Mucosa of descending colon (tissue), 3 donors: ENCODE measurements around the gene ZDHHC4. TPM values are rescaled to one million over a fixed set of nuclear protein-coding genes. Genes with fewer than 3 reads are reported as not detected.
A peak's percentile ranks its signal among the peaks of the same experiment; 100 is the strongest.

Experiments used
- ATAC-seq: fragments of 200-7000 bp; cut with Tn5 transposase; one replicate; pipeline ENCODE4 v1.9.1; 2020; ENCODE audit warnings: mild to moderate bottlenecking, moderate library complexity
- DNase-seq, 3 donors: peaks; one replicate each; pipeline ENCODE4 v3.0.0-alpha.2; 2020
- H3K36me3 ChIP-seq: fragments of 200-600 bp; one replicate; pipeline ENCODE4 v1.8.0; 2021; ENCODE audit warnings: low read depth, mild to moderate bottlenecking
- H3K4me1 ChIP-seq: fragments of 200-600 bp; one replicate; pipeline ENCODE4 v1.8.0; 2021; ENCODE audit warnings: low read depth, mild to moderate bottlenecking
- H3K4me3 ChIP-seq: fragments of 200-600 bp; one replicate; pipeline ENCODE4 v1.8.0; 2021; ENCODE audit warnings: mild to moderate bottlenecking
- H3K9me3 ChIP-seq: fragments of 200-600 bp; one replicate; pipeline ENCODE4 v1.8.0; 2021; ENCODE audit warnings: mild to moderate bottlenecking
- intact Hi-C, 2 donors: fragments of 100-400 bp; cut with DNase I in 1 of 2; cut with micrococcal nuclease in 1 of 2; formaldehyde crosslinking; loops; one replicate each; pipeline versions ENCODE4 v1.11.0 to v1.11.1; 2022; cut with DNase I, micrococcal nuclease
- total RNA-seq, 3 donors: library from RNA; stranded (reverse); fragmentation: NEBNext Ultra II Directional in 2 of 3; extraction: Animal tissue kit (Norgen Biotek cat#: 25700) in 2 of 3; gene quantifications; one replicate each; pipeline versions ENCODE4 v1.2.1 to v1.2.4, GENCODE V29; 2021 to 2023
- TF ChIP-seq, protein P1 (sequence below): fragments of 200-600 bp; IDR thresholded peaks from one replicate; pipeline ENCODE4 v1.8.0; 2022; ENCODE audit warnings: antibody characterized with exemption, mild to moderate bottlenecking
- donor health status: DM: no; HTN: no; CAD: no; lungs with moderate emphysema.
- donor health status: DM: no; HTN: no; CAD: no.
- donor health status: DM: no; HTN: yes; CAD: no.

Gene ZDHHC4
- total RNA-seq, 3 donors from 2014 or later, result 40.4 to 55.9 (median 41.7) TPM

DNA sequence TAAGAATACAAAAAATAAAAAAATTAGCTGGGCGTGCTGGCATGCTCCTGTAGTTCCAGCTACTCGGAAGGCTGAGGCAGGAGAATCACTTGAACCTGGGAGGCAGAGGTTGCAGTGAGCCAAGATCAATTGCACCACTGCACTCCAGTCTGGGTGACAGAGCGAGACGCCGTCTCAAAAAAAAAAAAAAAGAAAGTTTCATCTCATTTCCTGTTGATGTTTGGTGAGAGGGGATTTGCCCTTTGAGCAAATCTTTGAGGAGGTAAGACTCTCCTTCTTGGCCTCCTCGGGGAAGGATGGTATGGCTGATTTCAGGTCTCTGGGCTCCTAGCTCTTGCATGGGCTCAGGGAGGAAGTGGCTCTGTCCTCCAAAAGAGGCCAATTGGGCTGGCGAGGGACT lies 22.4 kb upstream of the ZDHHC4 start:
- intact Hi-C loops, result no loop called here
- no peaks in the 10 kb centered on the region for H3K4me1 ChIP-seq

DNA sequence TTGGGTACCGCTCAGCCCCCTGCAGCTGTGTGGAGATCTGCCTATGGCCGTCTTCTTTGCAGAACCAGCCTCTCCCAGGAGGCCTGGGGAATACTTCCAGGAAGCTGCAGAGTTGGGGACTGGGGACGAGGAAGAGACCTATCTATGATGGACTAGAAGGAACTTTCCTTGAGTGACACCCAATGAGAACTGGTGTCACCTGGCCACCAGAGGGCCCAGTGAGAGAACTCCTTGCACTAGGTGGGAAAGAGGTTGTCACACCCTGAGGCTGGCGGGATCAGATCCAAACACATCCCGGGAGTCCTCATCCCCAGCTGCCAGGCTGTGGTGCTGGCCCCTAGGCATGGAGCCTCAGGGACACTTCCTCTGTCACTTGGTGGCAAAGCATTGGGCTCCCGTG lies 21.1 kb upstream of the ZDHHC4 start:
- H3K9me3 ChIP-seq, result no peaks in the 10 kb centered on the region
- H3K36me3 ChIP-seq, result no peaks in the 10 kb centered on the region
- peak in 2 of 3 donors; percentile 35 to 36 for DNase-seq
- ATAC-seq, result peak; percentile 55
- intact Hi-C loops, result no loop called here
- H3K4me3 ChIP-seq, result no peak overlapping the region
- H3K4me1 ChIP-seq, result no peaks in the 10 kb centered on the region
- TF ChIP-seq, protein P1, sequence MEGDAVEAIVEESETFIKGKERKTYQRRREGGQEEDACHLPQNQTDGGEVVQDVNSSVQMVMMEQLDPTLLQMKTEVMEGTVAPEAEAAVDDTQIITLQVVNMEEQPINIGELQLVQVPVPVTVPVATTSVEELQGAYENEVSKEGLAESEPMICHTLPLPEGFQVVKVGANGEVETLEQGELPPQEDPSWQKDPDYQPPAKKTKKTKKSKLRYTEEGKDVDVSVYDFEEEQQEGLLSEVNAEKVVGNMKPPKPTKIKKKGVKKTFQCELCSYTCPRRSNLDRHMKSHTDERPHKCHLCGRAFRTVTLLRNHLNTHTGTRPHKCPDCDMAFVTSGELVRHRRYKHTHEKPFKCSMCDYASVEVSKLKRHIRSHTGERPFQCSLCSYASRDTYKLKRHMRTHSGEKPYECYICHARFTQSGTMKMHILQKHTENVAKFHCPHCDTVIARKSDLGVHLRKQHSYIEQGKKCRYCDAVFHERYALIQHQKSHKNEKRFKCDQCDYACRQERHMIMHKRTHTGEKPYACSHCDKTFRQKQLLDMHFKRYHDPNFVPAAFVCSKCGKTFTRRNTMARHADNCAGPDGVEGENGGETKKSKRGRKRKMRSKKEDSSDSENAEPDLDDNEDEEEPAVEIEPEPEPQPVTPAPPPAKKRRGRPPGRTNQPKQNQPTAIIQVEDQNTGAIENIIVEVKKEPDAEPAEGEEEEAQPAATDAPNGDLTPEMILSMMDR, result no peak

More for the DNA sequence above, 22.4 kb upstream of the ZDHHC4 start:
- H3K4me3 ChIP-seq, result no peak overlapping the region
- no peaks in the 10 kb centered on the region for H3K36me3 ChIP-seq
- H3K9me3 ChIP-seq, result no peaks in the 10 kb centered on the region
- ATAC-seq (no peak), DNase-seq (no peak)
- TF ChIP-seq, protein P1, result no peak

DNA sequence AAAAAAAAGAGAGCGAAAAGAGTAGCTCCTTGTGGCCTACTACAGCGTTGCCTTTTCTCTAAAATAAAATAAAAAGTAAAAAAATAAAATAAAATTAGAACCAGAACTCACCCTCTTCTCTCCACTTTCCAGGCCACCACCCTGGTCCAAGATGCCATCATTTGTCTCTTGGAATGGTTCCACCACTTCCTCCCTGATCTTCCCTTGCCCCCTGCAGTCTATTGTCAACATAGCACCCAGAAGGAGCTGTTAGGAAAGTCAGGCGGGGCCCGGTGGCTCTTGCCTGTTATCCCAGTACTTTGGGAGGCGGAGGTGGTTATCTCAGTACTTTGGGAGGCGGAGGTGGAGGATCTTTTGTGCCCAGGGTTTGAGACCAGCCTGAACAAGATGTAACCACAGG lies 18.4 kb upstream of the ZDHHC4 start:
- H3K4me3 ChIP-seq, result no peak overlapping the region
- peak in 1 of 3 donors; percentile 51 for DNase-seq
- H3K9me3 ChIP-seq, result no peaks in the 10 kb centered on the region
- intact Hi-C loops, result no loop called here
- no peaks in the 10 kb centered on the region for H3K36me3 ChIP-seq
- no peaks in the 10 kb centered on the region for H3K4me1 ChIP-seq
- TF ChIP-seq, protein P1, result no peak
- peak; percentile 47 for ATAC-seq

DNA sequence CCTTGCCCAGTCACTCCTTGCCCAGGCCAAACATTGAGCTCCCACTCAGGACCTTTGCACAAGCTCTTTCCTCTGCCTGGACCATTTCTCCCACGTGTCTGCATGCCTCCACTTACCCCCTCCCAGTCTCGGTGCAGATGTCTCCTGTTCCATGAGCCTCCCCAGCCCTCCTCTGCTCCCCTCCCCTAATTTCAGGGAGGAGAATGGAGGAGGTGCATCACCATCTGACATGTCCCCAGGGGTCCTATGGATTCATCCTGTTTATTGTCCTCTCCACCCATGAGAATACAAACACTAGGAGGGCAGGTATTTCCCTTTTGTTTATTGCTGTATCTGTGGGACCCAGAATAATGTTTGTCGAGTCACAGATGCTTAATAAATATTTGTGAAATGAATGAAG lies 17.4 kb upstream of the ZDHHC4 start:
- TF ChIP-seq, protein P1, result no peak
- H3K9me3 ChIP-seq, result no peaks in the 10 kb centered on the region
- ATAC-seq, result no peak
- H3K36me3 ChIP-seq, result no peaks in the 10 kb centered on the region
- no peak overlapping the region for H3K4me3 ChIP-seq
- intact Hi-C loops, result no loop called here
- no peaks in the 10 kb centered on the region for H3K4me1 ChIP-seq
- no peak for DNase-seq

DNA sequence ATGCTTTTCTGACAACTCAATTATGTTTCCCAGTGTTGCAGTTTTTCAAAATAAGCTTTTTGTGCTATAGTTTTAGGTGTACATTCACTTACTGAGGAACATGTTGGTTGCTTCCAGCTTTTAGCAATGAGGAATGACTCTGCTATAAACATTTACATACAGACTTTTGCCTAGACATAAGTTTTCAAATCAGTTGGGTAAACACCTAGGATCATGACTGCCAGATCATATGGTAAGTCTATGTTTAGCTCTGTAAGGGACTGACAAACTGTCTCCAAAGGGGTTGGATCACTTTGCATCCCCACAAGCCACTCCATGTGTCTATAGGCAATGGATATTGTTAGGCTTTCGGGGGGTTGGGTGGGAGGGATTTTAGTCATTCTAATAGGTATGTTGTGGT lies 15.1 kb upstream of the ZDHHC4 start:
- no peaks in the 10 kb centered on the region for H3K9me3 ChIP-seq
- no peak overlapping the region for H3K4me3 ChIP-seq
- no peak for ATAC-seq
- H3K4me1 ChIP-seq, result no peaks in the 10 kb centered on the region
- no peak for DNase-seq
- H3K36me3 ChIP-seq, result no peaks in the 10 kb centered on the region
- intact Hi-C loops, result no loop called here
- TF ChIP-seq, protein P1, result no peak
